Measurements from ENCODE around the gene ZNF750. TPM values are rescaled to one million over a fixed set of nuclear protein-coding genes. Genes with fewer than 3 reads are reported as not detected.

The ZNF750 gene
- total RNA-seq, 2 donors from 2014 or later: not detected

DNA sequence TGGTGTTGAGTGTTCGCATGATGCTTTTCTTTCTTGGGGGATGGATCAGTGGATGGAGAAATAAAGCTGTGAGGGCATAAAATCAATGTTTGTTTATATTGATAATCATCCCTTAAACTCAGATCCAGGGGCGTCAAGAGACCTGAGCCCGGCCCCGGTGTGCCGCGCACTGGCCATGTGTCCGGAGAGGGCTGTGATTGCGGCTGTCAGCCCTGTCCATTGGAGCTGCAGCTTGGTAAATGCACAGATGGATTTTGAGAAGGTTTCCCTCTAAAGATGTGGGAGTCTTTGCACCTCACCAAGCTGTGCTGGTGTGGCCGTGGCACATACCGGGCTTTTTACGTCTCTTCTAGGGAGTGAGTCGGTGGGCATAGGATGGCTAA, 21.6 kb upstream of the ZNF750 start:
- H3K9me3 Mint-ChIP-seq: no peaks in the 10 kb centered on the region
- H3K27ac Mint-ChIP-seq: no peak overlapping the region
- H3K27me3 Mint-ChIP-seq (ENCODE audit: low read depth): no peaks in the 10 kb centered on the region
- peaks cover 0 to 3% of the 10 kb centered on the region in 2 donors for H3K36me3 Mint-ChIP-seq (ENCODE audit: insufficient read depth in 2 of 2)
- H3K4me3 Mint-ChIP-seq: peak overlapping the region; percentile 31 to 47
- peaks cover 80% of the 10 kb centered on the region for H3K4me1 Mint-ChIP-seq (ENCODE audit: low read depth)
- no peak for DNase-seq
- no peak for ATAC-seq (replicated peaks in 1 of 2)

DNA sequence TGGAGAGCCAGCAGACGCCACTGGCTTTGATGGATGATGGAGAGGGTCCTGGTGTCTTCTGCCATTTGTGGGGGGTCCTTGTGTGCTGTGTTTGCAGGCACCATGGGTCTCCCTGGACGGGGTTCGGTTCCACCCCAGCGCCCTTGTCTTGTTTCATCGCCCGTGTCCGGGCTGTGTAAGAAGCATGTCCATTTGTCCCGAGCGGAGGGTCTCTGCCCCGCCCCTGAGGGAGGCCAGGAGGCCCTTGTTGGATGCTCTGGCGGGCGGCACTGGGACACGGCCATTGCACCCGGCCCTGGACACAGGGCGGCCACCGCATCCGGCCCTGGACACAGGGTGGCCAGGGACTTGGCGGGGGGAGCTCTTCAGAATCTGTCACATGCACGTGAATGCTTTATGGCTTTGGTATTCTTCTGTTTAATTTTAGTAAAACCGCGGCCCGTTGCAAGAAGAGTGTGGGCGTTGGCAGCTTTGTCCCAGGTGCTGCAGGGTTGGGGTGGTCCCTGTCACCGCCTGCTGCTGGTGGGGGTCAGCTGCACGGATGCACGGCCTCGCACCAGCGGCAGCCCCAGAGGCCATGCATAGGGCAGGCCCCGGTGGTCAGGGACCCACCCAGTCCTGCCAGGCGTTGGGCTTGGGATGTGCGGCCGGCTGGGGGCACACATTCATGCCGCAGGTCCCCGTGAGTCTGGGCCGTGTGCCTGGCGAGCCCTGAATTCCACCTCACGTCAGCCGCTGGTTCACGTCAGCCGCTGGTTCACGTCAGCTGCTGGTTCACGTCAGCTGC, 21.0 kb upstream of the ZNF750 start:
- no peak for DNase-seq
- Mint-ChIP-seq H3K4me1 (ENCODE audit: low read depth) (peaks cover 75% of the 10 kb centered on the region), H3K4me3 (peak overlapping the region; percentile 86 to 90), H3K9me3 (no peaks in the 10 kb centered on the region), H3K27me3 (ENCODE audit: low read depth) (no peaks in the 10 kb centered on the region), H3K27ac (no peak overlapping the region), H3K36me3 (ENCODE audit: insufficient read depth in 2 of 2) (peaks cover 0 to 3% of the 10 kb centered on the region in 2 donors)
- ATAC-seq (replicated peaks in 1 of 2): no peak

DNA sequence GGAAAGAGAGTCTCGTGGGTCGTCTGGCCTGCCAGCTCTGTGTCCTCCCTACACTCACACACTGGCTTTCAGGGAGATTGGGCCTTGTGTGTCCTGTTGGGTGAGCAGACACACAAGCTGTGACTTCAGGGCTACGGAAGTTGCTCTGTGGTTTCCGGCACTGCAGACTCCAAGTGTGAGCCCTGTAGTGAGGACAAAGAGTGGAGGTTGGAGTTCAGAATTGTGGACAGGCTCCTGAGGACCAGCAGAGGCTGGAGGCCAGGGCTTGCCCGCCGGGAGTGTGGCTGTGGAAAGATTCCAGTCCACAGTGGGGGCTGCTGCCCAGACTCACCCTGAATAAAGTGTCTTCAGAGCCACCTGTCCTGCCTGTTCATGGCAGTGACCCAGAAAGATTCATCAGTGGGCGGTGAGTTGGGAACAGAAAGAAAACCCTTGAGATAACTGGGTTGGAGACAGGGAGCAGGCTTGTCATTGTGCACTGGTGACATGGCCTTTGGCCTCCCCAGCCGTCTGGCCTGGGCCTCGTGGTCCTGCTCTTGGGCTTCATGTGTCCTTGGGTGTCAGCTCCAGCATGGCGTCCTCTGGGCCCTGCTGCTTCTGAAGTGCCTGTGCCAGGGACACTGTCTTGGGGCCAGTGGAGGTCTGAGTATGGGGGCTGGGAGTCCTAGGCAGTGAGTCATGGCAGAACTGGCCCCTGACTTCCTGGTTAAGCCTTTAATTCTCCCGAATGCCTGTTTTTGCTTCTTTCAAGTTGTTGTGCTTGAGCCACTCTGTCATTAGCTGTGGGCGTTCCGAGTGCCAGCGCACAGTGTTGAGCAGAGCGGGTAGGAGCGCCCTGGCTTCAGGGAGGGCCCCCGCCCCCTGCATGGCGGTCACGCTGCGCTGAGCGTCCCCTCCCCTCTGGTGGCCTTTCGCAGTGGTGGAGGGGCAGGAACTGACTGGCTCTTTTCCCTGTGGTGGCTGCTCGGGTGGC, 19.9 kb upstream of the ZNF750 start:
- no peaks in the 10 kb centered on the region for H3K9me3 Mint-ChIP-seq

DNA sequence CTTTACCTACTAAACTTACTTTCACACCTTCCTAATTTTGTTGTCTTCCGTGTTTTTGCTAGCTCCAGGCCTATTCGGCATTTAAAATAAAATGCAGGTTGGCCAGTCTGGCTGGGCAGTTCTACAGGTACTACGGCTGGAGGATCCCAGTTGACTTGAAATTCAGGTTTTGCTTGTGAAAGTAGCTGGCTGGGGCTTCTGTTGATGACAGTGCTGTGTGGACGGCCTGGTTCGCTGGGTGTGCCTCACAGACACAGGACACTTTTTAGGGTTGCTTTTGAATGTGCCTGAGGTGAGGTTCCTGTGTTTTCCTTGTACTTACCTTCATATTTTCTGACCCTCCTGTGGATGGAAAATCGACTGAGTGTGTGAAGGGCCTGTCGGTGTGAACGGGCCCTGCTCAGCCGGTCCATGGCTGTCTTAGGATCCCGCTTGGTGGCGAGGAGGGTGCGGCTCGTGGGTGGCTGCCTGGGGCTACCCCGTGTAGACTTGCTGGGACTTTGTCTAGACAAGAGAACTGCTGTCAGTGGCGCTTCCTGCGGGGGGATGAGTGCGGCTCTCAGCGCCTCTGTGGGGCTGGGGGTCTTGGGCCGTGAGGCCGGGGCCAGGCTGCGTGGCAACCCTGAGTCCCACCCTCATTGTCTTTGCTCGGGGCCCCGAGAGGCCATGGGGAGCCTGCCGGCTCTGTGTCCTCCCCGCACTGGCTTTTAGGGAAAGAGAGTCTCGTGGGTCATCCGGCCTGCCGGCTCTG, 18.7 kb upstream of the ZNF750 start:
- no peaks in the 10 kb centered on the region for H3K36me3 Mint-ChIP-seq (ENCODE audit: insufficient read depth in 2 of 2)
- H3K9me3 Mint-ChIP-seq: no peaks in the 10 kb centered on the region
- H3K27me3 Mint-ChIP-seq (ENCODE audit: low read depth): no peaks in the 10 kb centered on the region
- H3K4me1 Mint-ChIP-seq (ENCODE audit: low read depth): peaks cover 52% of the 10 kb centered on the region
- H3K4me3 Mint-ChIP-seq: peak overlapping the region; percentile 86 to 90
- ATAC-seq (replicated peaks in 1 of 2) (no peak), DNase-seq (peak in 1 of 2 donors; percentile 26)
- H3K27ac Mint-ChIP-seq: peak overlapping the region; percentile 92

More for the DNA sequence above, 19.9 kb upstream of the ZNF750 start:
- ATAC-seq (replicated peaks in 1 of 2): peak; percentile 55 to 61
- H3K4me3 Mint-ChIP-seq: peak overlapping the region; percentile 86 to 90
- H3K27me3 Mint-ChIP-seq (ENCODE audit: low read depth): no peaks in the 10 kb centered on the region
- H3K4me1 Mint-ChIP-seq (ENCODE audit: low read depth): peaks cover 64% of the 10 kb centered on the region
- peak overlapping the region; percentile 92 for H3K27ac Mint-ChIP-seq
- peaks cover 0 to 3% of the 10 kb centered on the region in 2 donors for H3K36me3 Mint-ChIP-seq (ENCODE audit: insufficient read depth in 2 of 2)
- peak; percentile 75 to 79 for DNase-seq

DNA sequence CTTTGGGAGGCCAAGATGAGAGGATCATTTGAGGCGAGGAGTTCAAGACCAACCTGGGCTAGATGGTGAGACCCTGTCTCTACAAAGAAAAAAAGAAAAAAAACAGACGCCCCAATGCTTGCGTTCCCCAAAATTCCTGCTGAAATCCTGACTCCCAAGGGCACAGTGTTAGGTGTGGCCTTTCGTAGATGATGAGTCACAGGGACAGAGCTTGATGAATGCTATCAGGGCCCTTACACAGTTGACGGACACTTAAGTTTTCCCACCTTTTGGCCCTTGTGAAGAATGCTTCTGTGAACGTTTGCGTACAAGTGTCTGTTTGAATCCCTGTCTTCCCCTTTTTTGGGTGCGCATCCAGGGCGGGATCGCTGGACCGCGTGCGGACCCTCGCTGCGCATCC, 16.5 kb upstream of the ZNF750 start:
- Mint-ChIP-seq H3K27ac (no peak overlapping the region), H3K9me3 (no peaks in the 10 kb centered on the region), H3K27me3 (ENCODE audit: low read depth) (no peaks in the 10 kb centered on the region), H3K4me3 (no peak overlapping the region), H3K4me1 (ENCODE audit: low read depth) (peaks cover 34% of the 10 kb centered on the region), H3K36me3 (ENCODE audit: insufficient read depth in 2 of 2) (no peaks in the 10 kb centered on the region)
- DNase-seq (no peak), ATAC-seq (replicated peaks in 1 of 2) (no peak)

DNA sequence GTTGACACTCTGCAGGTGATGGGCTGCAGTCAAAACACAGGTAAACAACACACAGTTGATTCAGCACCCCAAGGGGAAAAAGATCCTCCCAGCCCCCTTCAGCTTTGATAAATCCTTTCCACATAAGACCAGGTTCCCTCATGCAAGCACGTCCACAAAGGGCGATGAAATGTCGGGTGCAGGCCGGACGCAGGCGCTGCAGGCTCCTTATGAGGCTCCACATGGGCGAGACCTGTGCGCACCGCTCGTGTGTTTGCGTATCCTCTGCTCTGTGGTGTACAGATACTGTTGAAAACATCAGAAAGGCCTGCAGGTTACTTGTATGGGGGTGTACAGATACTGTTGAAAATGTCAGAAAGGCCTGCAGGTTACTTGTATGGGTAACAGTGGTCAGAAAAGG, 14.4 kb upstream of the ZNF750 start:
- ATAC-seq (replicated peaks in 1 of 2) (no peak), DNase-seq (no peak)
- Mint-ChIP-seq H3K36me3 (ENCODE audit: insufficient read depth in 2 of 2) (peaks cover 4 to 7% of the 10 kb centered on the region in 2 donors), H3K9me3 (no peaks in the 10 kb centered on the region), H3K27ac (no peak overlapping the region), H3K27me3 (ENCODE audit: low read depth) (no peaks in the 10 kb centered on the region), H3K4me1 (ENCODE audit: low read depth) (peaks cover 18% of the 10 kb centered on the region), H3K4me3 (no peak overlapping the region)

DNA sequence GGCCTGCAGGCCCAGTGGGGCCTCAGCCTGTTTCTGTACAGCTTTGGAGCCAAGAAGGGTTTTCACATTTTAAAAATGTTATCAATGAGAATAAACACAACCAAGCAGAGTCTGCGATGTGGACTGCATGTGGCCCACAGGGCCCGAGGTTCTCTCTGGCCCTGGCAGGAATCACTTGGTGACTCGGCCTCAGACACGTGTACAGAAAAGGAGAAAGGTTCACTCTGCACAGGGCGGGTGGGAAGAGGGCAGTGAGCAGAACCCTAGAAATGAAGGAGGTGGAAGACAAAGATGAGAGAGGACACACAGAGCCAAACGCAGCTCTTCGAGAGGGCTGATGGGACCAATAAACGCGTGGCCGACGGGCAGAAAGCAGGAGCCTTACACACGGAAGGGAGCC, 11.6 kb upstream of the ZNF750 start:
- H3K36me3 Mint-ChIP-seq (ENCODE audit: insufficient read depth in 2 of 2): peaks cover 4 to 9% of the 10 kb centered on the region in 2 donors
- H3K27me3 Mint-ChIP-seq (ENCODE audit: low read depth): no peaks in the 10 kb centered on the region
- H3K4me1 Mint-ChIP-seq (ENCODE audit: low read depth): peaks cover 6% of the 10 kb centered on the region
- DNase-seq (no peak), ATAC-seq (replicated peaks in 1 of 2) (no peak)
- H3K27ac Mint-ChIP-seq: no peak overlapping the region
- H3K4me3 Mint-ChIP-seq: no peak overlapping the region
- H3K9me3 Mint-ChIP-seq: no peaks in the 10 kb centered on the region

DNA sequence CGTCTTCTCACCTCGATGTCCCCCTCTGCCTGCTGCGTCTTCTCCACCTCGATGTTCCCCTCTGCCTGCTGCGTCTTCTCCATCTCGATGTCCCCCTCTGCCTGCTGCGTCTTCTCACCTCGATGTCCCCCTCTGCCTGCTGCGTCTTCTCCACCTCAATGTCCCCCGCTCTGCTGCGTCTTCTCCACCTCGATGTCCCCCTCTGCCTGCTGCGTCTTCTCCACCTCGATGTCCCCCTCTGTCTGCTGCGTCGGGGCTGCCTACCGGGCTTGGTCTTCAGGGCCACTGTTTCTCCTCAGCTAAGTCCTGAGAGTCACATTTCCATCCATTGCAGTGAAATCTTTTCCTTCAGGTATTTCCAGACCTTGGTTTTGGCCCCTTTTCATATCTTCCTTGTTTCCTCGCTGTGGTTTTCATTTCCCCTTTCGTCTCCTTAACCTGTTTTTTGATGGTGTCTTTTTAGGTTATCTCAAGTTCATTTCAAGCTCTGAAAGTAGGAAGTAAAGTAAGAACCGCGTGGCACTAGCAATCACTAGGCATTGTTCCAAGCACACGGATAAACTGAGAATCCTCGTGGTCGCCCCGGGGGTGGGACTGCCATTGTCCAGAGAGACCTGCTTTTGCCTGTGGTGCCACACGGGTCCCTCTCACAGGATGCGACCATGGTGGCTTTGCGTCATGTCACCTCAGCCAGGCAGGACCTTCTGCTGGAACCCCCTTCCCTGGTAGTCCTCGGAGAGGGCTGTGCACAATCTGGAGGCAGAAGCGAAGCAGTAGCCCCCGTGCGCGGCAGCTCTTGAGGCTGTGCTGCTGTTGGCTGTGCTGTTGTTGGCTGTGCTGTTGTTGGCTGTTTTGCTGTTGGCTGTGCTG, 9.5 kb upstream of the ZNF750 start:
- Mint-ChIP-seq H3K36me3 (ENCODE audit: insufficient read depth in 2 of 2) (peaks cover 4 to 11% of the 10 kb centered on the region in 2 donors), H3K27me3 (ENCODE audit: low read depth) (no peaks in the 10 kb centered on the region), H3K9me3 (no peaks in the 10 kb centered on the region), H3K4me3 (no peak overlapping the region), H3K4me1 (ENCODE audit: low read depth) (peaks cover 10% of the 10 kb centered on the region), H3K27ac (no peak overlapping the region)
- DNase-seq (no peak), ATAC-seq (replicated peaks in 1 of 2) (no peak)

DNA sequence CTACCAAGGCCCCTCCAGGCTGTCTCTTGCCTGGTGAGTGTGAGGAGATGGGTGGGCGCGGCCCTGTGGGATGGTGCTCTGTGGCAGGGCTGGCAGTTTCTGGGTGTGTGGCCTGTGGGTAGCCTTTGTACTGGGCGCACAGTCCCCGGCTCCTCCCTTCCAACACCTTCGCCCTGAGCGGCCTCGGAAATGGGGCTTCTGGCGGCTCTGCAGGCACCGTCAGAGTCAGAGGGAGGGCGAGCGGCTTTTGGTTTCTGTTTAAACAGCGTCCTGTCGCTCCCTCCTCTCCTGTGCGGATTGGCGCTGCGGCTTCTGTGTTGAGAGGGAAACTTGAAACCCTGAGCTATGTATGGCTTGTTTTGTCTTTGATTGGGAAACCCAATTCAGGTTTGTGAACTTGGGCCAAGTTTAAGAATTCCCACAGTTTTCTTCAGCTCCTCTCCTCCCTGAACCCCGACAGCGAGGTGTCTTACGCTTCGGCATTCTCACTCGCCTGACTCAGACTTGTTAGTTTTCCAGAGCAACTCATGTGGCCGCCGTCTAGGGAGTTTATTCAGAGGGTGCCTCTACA, 8.3 kb upstream of the ZNF750 start:
- peak; percentile 82 to 83 for ATAC-seq (replicated peaks in 1 of 2)
- H3K27ac Mint-ChIP-seq: no peak overlapping the region
- H3K36me3 Mint-ChIP-seq (ENCODE audit: insufficient read depth in 2 of 2): peaks cover 4 to 11% of the 10 kb centered on the region in 2 donors
- H3K4me3 Mint-ChIP-seq: peak overlapping the region; percentile 22 to 50
- peaks cover 19% of the 10 kb centered on the region for H3K4me1 Mint-ChIP-seq (ENCODE audit: low read depth)
- DNase-seq: peak; percentile 30 to 53
- no peaks in the 10 kb centered on the region for H3K9me3 Mint-ChIP-seq
- no peaks in the 10 kb centered on the region for H3K27me3 Mint-ChIP-seq (ENCODE audit: low read depth)

DNA sequence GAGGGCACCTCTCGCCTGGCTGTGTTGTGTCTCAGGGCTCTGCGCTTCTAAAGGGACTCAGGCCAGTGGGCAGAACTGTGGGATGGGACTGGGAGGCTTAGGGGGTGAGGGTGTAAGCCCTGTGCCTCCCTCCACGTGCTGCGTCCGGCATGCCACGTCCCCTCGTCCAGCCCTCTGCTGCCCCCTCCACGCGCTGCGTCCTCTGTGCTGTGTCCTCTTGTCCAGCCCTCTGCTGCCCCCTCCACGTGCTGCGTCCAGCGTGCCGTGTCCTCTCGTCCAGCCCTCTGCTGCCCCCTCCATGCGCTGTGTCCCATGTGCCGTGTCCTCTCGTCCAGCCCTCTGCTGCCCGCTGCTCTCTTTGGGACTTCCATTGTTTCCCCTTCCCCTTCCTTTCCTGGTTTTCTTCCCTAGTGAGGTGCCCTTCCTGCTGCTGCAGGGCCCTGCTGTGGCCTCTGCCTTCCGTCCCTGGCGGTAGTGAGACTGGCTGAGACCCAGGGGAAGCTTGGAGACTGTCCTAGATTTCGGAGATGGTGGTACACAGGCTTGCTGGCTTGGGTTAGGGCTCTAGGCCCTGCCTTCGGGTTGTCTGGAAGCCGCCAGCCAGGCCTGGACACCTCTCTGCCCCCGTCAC, 6.4 kb upstream of the ZNF750 start:
- H3K9me3 Mint-ChIP-seq: no peaks in the 10 kb centered on the region
- no peak for DNase-seq
- no peak overlapping the region for H3K27ac Mint-ChIP-seq
- H3K27me3 Mint-ChIP-seq (ENCODE audit: low read depth): no peaks in the 10 kb centered on the region
- H3K4me1 Mint-ChIP-seq (ENCODE audit: low read depth): peaks cover 19% of the 10 kb centered on the region
- peaks cover 4 to 11% of the 10 kb centered on the region in 2 donors for H3K36me3 Mint-ChIP-seq (ENCODE audit: insufficient read depth in 2 of 2)
- ATAC-seq (replicated peaks in 1 of 2): no peak
- H3K4me3 Mint-ChIP-seq: no peak overlapping the region

DNA sequence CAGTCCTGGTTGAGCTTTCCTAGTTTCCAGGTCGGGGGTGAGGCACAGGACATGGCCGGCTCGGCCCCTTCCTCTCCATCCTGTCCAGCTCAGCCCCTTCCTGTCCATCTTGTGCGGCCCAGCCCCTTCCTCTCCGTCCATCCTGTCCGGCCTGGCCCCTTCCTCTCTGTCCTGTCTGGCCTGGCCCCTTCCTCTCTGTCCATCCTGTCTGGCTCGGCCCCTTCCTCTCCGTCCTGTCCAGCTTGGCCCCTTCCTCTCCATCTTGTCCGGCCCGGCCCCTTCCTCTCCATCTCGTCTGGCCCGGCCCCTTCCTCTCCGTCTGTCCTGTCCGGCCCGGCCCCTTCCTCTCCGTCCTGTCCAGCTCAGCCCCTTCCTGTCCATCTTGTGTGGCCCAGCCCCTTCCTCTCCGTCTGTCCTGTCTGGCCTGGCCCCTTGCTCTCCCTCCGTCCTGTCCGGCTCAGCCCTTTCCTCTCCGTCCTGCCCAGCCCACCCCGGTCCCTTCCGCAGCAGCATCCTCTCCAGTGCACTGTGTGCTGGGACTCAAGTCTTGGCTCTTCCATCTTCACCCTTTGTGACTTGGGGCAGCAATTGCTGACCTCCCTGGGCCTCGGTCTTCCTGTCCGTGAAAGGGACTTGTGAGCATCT, 5.5 kb upstream of the ZNF750 start:
- Mint-ChIP-seq H3K4me3 (no peak overlapping the region), H3K36me3 (ENCODE audit: insufficient read depth in 2 of 2) (peaks cover 2 to 7% of the 10 kb centered on the region in 2 donors), H3K4me1 (ENCODE audit: low read depth) (peaks cover 19% of the 10 kb centered on the region), H3K27me3 (ENCODE audit: low read depth) (no peaks in the 10 kb centered on the region), H3K27ac (no peak overlapping the region), H3K9me3 (no peaks in the 10 kb centered on the region)
- DNase-seq (no peak), ATAC-seq (replicated peaks in 1 of 2) (no peak)
